Right lung (tissue), 10 donors: ENCODE measurements around the gene TXNDC15. TPM values are rescaled to one million over a fixed set of nuclear protein-coding genes. Genes with fewer than 3 reads are reported as not detected.
"Not testable (repeated sequence)": the region's sequence is repeated elsewhere in the genome, so short reads cannot be mapped to it uniquely, and the experiment has no call there.

ENCODE experiments used
- DNase-seq, 2 donors: peaks; one replicate each; pipeline ENCODE4 v3.0.0-alpha.2; 2013
- long read RNA-seq, 8 donors: transcript quantifications; one replicate each; lab custom pipeline, GENCODE V29; 2026
- polyA plus RNA-seq, 5 donors: library from polyadenylated mRNA; unstranded; fragments of 120-200 nt; gene quantifications; one replicate each; pipeline versions ENCODE4 v1.2.1 to v1.2.3, GENCODE V29; 2013; ENCODE audit warnings: inconsistent platforms in 1 of 5, low replicate concordance in 1 of 5; ENCODE audit not compliant: insufficient read length in 5 of 5, insufficient read depth in 1 of 5

The TXNDC15 gene
- 10 to 100 TPM; 72.2 to 77.9 (median 77.6) TPM for polyA plus RNA-seq
- long read RNA-seq, donor 1, transcript TXNDC15-201 (5 exons, 3,548 nt) = major isoform, 13 of 45 reads
- long read RNA-seq, donor 1, partial matches to known transcripts = 31 of 45 reads
- long read RNA-seq, donor 1, other reads (novel, unspliced or antisense) = 0 of 45 reads
- long read RNA-seq, donor 2, transcript TXNDC15-201 (5 exons, 3,548 nt) = major isoform, 12 of 21 reads
- long read RNA-seq, donor 2, partial matches to known transcripts = 9 of 21 reads
- long read RNA-seq, donor 2, other reads (novel, unspliced or antisense) = 0 of 21 reads
- long read RNA-seq, donor 3, transcript TXNDC15-201 (5 exons, 3,548 nt) = major isoform, 16 of 26 reads
- long read RNA-seq, donor 3, partial matches to known transcripts = 5 of 26 reads
- long read RNA-seq, donor 3, other reads (novel, unspliced or antisense) = 0 of 26 reads
- long read RNA-seq, donor 4, transcript TXNDC15-203 (3 exons, 2,020 nt) = minor isoform, 5 of 24 reads
- long read RNA-seq, donor 4, transcript TXNDC15-201 (5 exons, 3,548 nt) = major isoform, 7 of 24 reads
- long read RNA-seq, donor 4, partial matches to known transcripts = 12 of 24 reads
- long read RNA-seq, donor 4, other reads (novel, unspliced or antisense) = 0 of 24 reads
- long read RNA-seq, donor 5, transcript TXNDC15-201 (5 exons, 3,548 nt) = major isoform, 22 of 38 reads
- long read RNA-seq, donor 5, partial matches to known transcripts = 15 of 38 reads
- long read RNA-seq, donor 5, other reads (novel, unspliced or antisense) = 0 of 38 reads
- long read RNA-seq, donor 6, transcript TXNDC15-201 (5 exons, 3,548 nt) = major isoform, 23 of 33 reads
- long read RNA-seq, donor 6, partial matches to known transcripts = 9 of 33 reads
- long read RNA-seq, donor 6, other reads (novel, unspliced or antisense) = 0 of 33 reads
- long read RNA-seq, donor 7, transcript TXNDC15-201 (5 exons, 3,548 nt) = major isoform, 16 of 34 reads
- long read RNA-seq, donor 7, partial matches to known transcripts = 14 of 34 reads
- long read RNA-seq, donor 7, other reads (novel, unspliced or antisense) = 0 of 34 reads
- long read RNA-seq, donor 8, transcript TXNDC15-201 (5 exons, 3,548 nt) = major isoform, 7 of 8 reads
- long read RNA-seq, donor 8, partial matches to known transcripts = 0 of 8 reads
- long read RNA-seq, donor 8, other reads (novel, unspliced or antisense) = 0 of 8 reads

- DNase-seq = peak; percentile 88 to 89
These were observed at the start of gene TXNDC15 for GRCh38 chr5:134873987-134874830. Gene TXNDC15, plus strand, starts transcription at chr5:134874371. Its CDS starts 57 bp downstream, at chr5:134874428.

DNA sequence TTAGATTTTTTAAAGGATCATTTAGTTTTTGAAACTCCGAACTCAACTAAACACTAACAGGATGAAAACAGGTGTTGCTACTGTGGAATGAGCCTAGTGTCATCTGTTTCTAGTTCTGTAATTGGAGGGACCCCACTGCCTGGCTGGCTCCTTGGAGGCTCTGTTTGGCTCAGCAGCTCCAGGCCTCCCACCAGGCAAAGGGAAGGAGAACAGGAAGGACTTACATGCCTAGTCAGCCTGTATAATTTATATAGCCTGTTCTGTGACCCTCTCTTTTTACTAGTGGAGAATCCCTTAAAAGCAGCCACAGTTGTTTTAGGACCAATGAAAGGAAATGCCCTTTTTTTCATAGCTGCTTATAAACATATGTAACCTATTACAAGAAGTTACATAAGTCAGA, 49.5 kb upstream of the TXNDC15 start:
- DNase-seq = no peak

- DNase-seq = no peak
These were observed 49.0 kb upstream of the TXNDC15 start for GRCh38 chr5:134825212-134825611.

GRCh38 chr5:134833340-134834032, 40.7 kb upstream of the TXNDC15 start:
- no peak for DNase-seq

- no peak for DNase-seq
These were observed 38.5 kb upstream of the TXNDC15 start for GRCh38 chr5:134835623-134836022.

- DNase-seq = no peak
These were observed 36.5 kb upstream of the TXNDC15 start for GRCh38 chr5:134837530-134838181.

DNA sequence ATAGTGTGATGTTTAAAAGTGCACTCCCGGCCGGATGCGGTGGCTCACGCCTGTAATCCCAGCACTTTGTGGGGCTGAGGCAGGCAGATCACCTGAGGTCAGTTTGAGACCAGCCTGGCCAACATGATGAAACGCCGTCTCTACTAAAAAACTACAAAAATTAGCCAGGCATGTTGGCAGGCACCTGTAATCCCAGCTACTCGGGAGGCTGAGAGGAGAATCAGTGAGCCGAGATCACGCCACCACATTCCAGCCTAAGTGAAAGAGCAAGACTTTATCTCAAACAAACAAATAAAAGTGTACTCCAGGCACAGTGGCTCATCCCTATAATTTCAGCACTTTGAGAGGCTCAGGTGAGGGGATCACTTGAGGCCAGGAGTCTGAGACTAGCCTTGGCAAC, 35.8 kb upstream of the TXNDC15 start:
- not testable (repeated sequence) for DNase-seq

- no peak for DNase-seq
These were observed 33.4 kb upstream of the TXNDC15 start for GRCh38 chr5:134840811-134841210.

- DNase-seq = no peak
These were observed 29.9 kb upstream of the TXNDC15 start for GRCh38 chr5:134844252-134844651.

GRCh38 chr5:134845335-134845851, 28.8 kb upstream of the TXNDC15 start:
- DNase-seq = no peak

DNA sequence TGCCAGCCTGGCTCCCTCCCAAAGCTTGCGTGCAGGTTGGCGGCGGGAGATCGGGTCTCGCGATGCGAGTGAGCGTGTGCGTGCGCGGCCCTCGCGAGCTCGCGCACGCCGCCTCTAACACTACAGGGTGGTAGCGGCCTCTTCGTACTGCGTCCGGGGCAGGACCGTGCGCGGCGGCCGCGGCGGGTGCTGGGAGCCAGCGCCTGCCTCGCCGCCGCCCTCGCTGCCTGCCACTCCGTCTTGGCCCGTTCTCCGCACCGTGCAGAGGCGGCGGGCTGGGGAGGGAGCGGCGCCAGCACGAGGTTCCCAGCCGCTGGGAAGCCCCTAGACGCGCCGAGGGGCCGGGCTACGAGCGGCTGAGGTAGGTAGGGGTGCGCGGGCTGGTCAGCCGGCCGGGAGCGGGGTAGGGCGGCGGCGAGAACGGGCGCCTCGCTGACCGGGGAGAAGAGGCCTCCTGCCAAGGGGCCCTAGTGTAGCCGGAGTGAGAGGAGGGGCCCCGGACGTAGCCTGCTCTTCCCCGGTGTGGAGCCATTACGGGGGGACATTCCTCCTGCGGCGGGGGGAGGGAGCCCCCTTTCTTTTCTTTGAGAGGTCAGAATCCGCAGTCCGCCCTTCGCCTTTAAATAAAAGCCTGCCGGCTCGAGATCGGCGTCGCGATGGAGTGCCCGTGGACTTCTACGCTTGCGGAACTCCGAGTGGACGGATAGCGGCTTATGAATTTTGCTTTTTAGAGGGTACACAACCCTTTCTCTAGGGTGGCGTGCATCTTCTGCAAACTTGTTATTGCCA, 28.1 kb upstream of the TXNDC15 start, which contains the start of gene C5orf24:
C5orf24 (plus strand) TSS at position 117 of the 789 bp plus-strand sequence. CDS start 8,933 bp downstream, outside the sequence.
- DNase-seq = peak; percentile 97 to 98

GRCh38 chr5:134846641-134846960, 27.6 kb upstream of the TXNDC15 start:
- no peak for DNase-seq

GRCh38 chr5:134849434-134849933, 24.7 kb upstream of the TXNDC15 start:
- not testable (repeated sequence) for DNase-seq

- DNase-seq = no peak
These were observed 22.8 kb upstream of the TXNDC15 start for GRCh38 chr5:134851307-134851923.

DNA sequence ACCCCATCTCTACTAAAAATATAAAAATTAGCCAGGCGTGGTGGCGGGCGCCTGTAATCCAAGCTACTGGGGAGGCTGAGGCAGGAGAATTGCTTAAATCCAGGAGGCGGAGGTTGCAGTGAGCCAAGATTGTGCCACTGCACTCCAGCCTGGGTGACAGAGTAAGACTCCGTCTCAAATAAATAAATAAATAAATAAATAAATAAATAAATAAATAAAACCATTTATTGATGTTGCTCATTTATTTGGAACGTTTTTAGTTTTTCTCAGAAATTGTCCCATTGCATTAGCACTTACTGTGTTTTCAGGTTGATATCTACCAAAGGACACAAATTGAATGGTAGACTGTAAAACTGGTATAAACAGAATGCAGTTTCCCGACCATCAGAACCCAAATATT, 17.7 kb upstream of the TXNDC15 start:
- not testable (repeated sequence) for DNase-seq

- DNase-seq = no peak
These were observed 16.8 kb upstream of the TXNDC15 start for GRCh38 chr5:134857401-134857800.

GRCh38 chr5:134864707-134865106, 9.5 kb upstream of the TXNDC15 start:
- DNase-seq = no peak

DNA sequence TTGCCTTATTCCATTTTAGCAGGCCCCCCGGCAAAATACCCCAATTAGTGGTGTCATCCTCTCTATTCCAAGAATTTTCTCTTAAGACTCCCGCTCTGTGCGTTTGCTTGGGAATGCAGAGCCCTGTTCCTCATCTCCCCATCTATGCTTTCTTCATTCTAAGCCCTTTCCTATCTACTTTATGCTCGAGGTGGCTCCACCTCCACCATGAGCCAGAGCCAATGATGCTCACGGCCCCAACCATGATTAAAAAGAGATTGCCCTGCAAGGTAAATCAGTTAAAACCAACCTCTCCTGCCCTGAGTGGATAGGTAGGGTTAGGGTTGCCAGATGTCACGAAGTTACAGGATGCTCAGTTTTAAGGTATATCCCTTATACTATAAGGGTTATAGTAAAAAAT, 677 bp upstream of the TXNDC15 start:
- DNase-seq = no peak
